H9 (cell line): ENCODE data around the gene MGST2. TPM values are rescaled to one million over a fixed set of nuclear protein-coding genes. Genes with fewer than 3 reads are reported as not detected.

Source experiments
- DNase-seq: peaks from one replicate; pipeline ENCODE4 v3.0.0-alpha.2; 2017
- H2AFZ ChIP-seq: one replicate; pipeline ENCODE4 v1.6.1; 2013; ENCODE audit warnings: mild to moderate bottlenecking, low read length, control low read depth, moderate library complexity
- H2AK5ac ChIP-seq: 2 replicates; pipeline ENCODE4 v1.6.1; 2013; ENCODE audit warnings: low read length, control low read depth, mixed read lengths; ENCODE audit not compliant: insufficient read length
- H2BK120ac ChIP-seq: one replicate; pipeline ENCODE4 v1.6.1; 2013; ENCODE audit warnings: low read depth, mild to moderate bottlenecking, low read length, control low read depth, inconsistent platforms; ENCODE audit not compliant: poor library complexity, severe bottlenecking
- H2BK12ac ChIP-seq: 2 replicates; pipeline ENCODE4 v1.6.1; 2013; ENCODE audit warnings: low read length, control low read depth, mixed read lengths, low read depth; ENCODE audit not compliant: insufficient read length
- H2BK15ac ChIP-seq: 2 replicates; pipeline ENCODE4 v1.6.1; 2013; ENCODE audit warnings: low read depth, low read length, control low read depth
- H2BK20ac ChIP-seq: one replicate; pipeline ENCODE4 v1.6.1; 2013; ENCODE audit warnings: low read depth, mild to moderate bottlenecking, low read length, control low read depth, inconsistent platforms; ENCODE audit not compliant: poor library complexity, severe bottlenecking
- H2BK5ac ChIP-seq: 2 replicates; pipeline ENCODE4 v1.6.1; 2013; ENCODE audit warnings: low read length, control low read depth, mixed read lengths; ENCODE audit not compliant: insufficient read length
- H3K14ac ChIP-seq: 2 replicates; pipeline ENCODE4 v1.6.1; 2013; ENCODE audit warnings: low read length, control low read depth; ENCODE audit not compliant: insufficient read depth
- H3K18ac ChIP-seq: 2 replicates; pipeline ENCODE4 v1.6.1; 2013; ENCODE audit warnings: low read depth, mild to moderate bottlenecking, mixed read lengths, low read length, control low read depth; ENCODE audit not compliant: insufficient read length
- H3K23ac ChIP-seq: 2 replicates; pipeline ENCODE4 v1.6.1; 2013; ENCODE audit warnings: low read length, control low read depth, mixed read lengths, low read depth; ENCODE audit not compliant: insufficient read length
- H3K23me2 ChIP-seq: 2 replicates; pipeline ENCODE4 v1.6.1; 2013; ENCODE audit warnings: low read depth, mild to moderate bottlenecking, mixed read lengths, low read length, control low read depth; ENCODE audit not compliant: insufficient read length, poor library complexity, severe bottlenecking
- H3K27ac ChIP-seq: 2 replicates; pipeline ENCODE4 v1.5.1; 2013; ENCODE audit warnings: low read length, control low read depth, mixed read lengths, low read depth; ENCODE audit not compliant: insufficient read length
- H3K27me3 ChIP-seq: 2 replicates; pipeline ENCODE4 v1.6.1; 2013; ENCODE audit warnings: low read length, control low read depth, inconsistent platforms; ENCODE audit not compliant: insufficient read depth
- H3K4ac ChIP-seq: 2 replicates; pipeline ENCODE4 v1.6.1; 2013; ENCODE audit warnings: low read depth, mild to moderate bottlenecking, control low read depth, inconsistent platforms, low read length, moderate library complexity
- H3K4me1 ChIP-seq: 2 replicates; pipeline ENCODE4 v1.6.1; 2013; ENCODE audit warnings: low read length, control low read depth, inconsistent platforms; ENCODE audit not compliant: insufficient read depth
- H3K4me2 ChIP-seq: 2 replicates; pipeline ENCODE4 v1.6.1; 2013; ENCODE audit warnings: low read length, control low read depth, mixed read lengths; ENCODE audit not compliant: insufficient read length, insufficient read depth
- H3K56ac ChIP-seq: 2 replicates; pipeline ENCODE4 v1.6.1; 2013; ENCODE audit warnings: low read depth, mild to moderate bottlenecking, mixed read lengths, low read length, control low read depth; ENCODE audit not compliant: insufficient read length
- H3K79me1 ChIP-seq: 2 replicates; pipeline ENCODE4 v1.6.1; 2013; ENCODE audit warnings: low read depth, mild to moderate bottlenecking, moderate library complexity, low read length, control low read depth, inconsistent platforms; ENCODE audit not compliant: insufficient read depth, poor library complexity, severe bottlenecking
- H3K79me2 ChIP-seq: 2 replicates; pipeline ENCODE4 v1.6.1; 2013; ENCODE audit warnings: low read length, control low read depth, inconsistent platforms; ENCODE audit not compliant: insufficient read depth
- H3K9ac ChIP-seq: 2 replicates; pipeline ENCODE4 v1.6.1; 2013; ENCODE audit warnings: low read length, control low read depth, mixed read lengths; ENCODE audit not compliant: insufficient read length; ENCODE audit errors: extremely low read depth
- H3K9me3 ChIP-seq: one replicate; pipeline ENCODE4 v1.6.1; 2013; ENCODE audit warnings: low read depth, low read length, inconsistent platforms; ENCODE audit not compliant: control insufficient read depth
- H3T11ph ChIP-seq: one replicate; pipeline ENCODE4 v1.6.1; 2013; ENCODE audit warnings: mild to moderate bottlenecking, low read length, control low read depth, inconsistent platforms
- H4K20me1 ChIP-seq: one replicate; pipeline ENCODE4 v1.6.1; 2013; ENCODE audit not compliant: control insufficient read depth, insufficient read length, insufficient read depth
- H4K5ac ChIP-seq: 2 replicates; pipeline ENCODE4 v1.6.1; 2013; ENCODE audit warnings: low read depth, mild to moderate bottlenecking, mixed read lengths, low read length, control low read depth; ENCODE audit not compliant: insufficient read length
- H4K8ac ChIP-seq: replicated peaks from 2 replicates; pipeline ENCODE4 v1.6.1; 2013; ENCODE audit warnings: low read length, control low read depth, mixed read lengths, low read depth; ENCODE audit not compliant: insufficient read length
- H4K91ac ChIP-seq: 2 replicates; pipeline ENCODE4 v1.6.1; 2013; ENCODE audit warnings: low read depth, mild to moderate bottlenecking, moderate library complexity, mixed read lengths, low read length, control low read depth; ENCODE audit not compliant: insufficient read length
- H3K27ac Mint-ChIP-seq, 3 experiments: 2 replicates in 2 of 3; 3 replicates in 1 of 3; pipeline ENCODE4 v1.8.0; 2020 to 2021; ENCODE audit warnings: mixed read lengths in 3 of 3, mild to moderate bottlenecking in 1 of 3, moderate library complexity in 1 of 3
- H3K27me3 Mint-ChIP-seq: 2 replicates; pipeline ENCODE4 v1.8.0; 2021; ENCODE audit warnings: low read depth, mild to moderate bottlenecking, moderate library complexity, mixed read lengths
- H3K36me3 Mint-ChIP-seq, 3 experiments: 2 replicates in 2 of 3; 3 replicates in 1 of 3; pipeline ENCODE4 v1.8.0; 2020 to 2021; ENCODE audit warnings: low read depth in 3 of 3, mixed read lengths in 3 of 3; ENCODE audit not compliant: insufficient read depth in 1 of 3
- H3K4me1 Mint-ChIP-seq, 2 experiments: 2 replicates each; pipeline ENCODE4 v1.8.0; 2020; ENCODE audit warnings: mixed read lengths in 2 of 2
- H3K4me3 Mint-ChIP-seq, 2 experiments: 2 replicates in 1 of 2; 3 replicates in 1 of 2; pipeline ENCODE4 v1.8.0; 2020 to 2021; ENCODE audit warnings: mild to moderate bottlenecking in 2 of 2, mixed read lengths in 2 of 2, moderate library complexity in 1 of 2
- H3K9me3 Mint-ChIP-seq, 2 experiments: 2 replicates in 1 of 2; 3 replicates in 1 of 2; pipeline ENCODE4 v1.8.0; 2020; ENCODE audit warnings: mild to moderate bottlenecking in 2 of 2, mixed read lengths in 2 of 2, moderate library complexity in 1 of 2
- WGBS: extraction: QIAGEN DNeasy Blood & Tissue Kit; methylation state at CpG from one replicate; pipeline ENCODE4 v1.1.7; 2013; ENCODE audit warnings: missing lambda C conversion rate, low lambda C conversion rate, mixed read lengths; ENCODE audit not compliant: insufficient read length; ENCODE audit errors: extremely low coverage; 5-methylcytosine and 5-hydroxymethylcytosine counted together
- total RNA-seq: library from RNA; stranded (reverse); gene quantifications from 2 replicates; pipeline ENCODE4 v1.2.1, GENCODE V29; 2021
- TF ChIP-seq, protein P1 (sequence below): fragments of 200-600 bp; sonication (generic); conservative IDR thresholded peaks from 3 replicates; pipeline ENCODE4 v1.8.0; 2021; ENCODE audit warnings: antibody characterized with exemption, mild to moderate bottlenecking

Gene MGST2
- total RNA-seq, 1 experiment from 2014 or later: 6.4 TPM

DNA sequence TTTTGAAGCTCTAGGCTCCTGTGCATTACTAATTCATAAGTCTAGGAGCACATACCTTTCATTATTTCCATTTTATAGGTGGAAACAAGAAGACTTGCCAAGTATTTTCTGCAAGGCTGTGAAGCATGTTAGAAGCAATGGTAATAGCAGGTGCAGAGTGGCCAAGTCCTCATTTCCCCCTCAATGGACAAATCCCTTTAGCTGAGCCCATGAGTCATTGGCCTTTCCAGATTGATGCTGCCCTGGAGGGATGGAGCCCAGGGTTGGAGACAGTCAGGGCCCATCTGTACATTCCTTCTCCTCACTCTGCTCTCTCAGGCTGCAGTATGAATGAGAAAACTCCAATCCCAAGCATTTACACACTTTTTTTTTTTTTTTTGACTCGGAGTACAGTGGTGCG is 6.6 kb downstream of the MGST2 start:
- H3K4me3 Mint-ChIP-seq: no peak overlapping the region
- H2BK5ac ChIP-seq: no peak overlapping the region

More for the DNA sequence above, 6.6 kb downstream of the MGST2 start:
- H2BK12ac ChIP-seq: no peak overlapping the region
- DNase-seq: no peak
- Mint-ChIP-seq H3K4me1 (peaks cover 30 to 41% of the 10 kb centered on the region in 2 experiments), H3K27me3 (peaks cover 3% of the 10 kb centered on the region), H3K27ac (no peak overlapping the region), H3K36me3 (peaks cover 0 to 6% (median 4%) of the 10 kb centered on the region in 3 experiments; a peak in 4 of 7 replicates), H3K9me3 (peaks cover 5% of the 10 kb centered on the region in 2 experiments; a peak in 3 of 5 replicates)
- H3T11ph ChIP-seq: no peak overlapping the region
- no peak overlapping the region for H2BK120ac ChIP-seq
- no peak overlapping the region for H3K14ac ChIP-seq
- no peak overlapping the region for H3K56ac ChIP-seq
- H3K9ac ChIP-seq: no peak overlapping the region
- no peak overlapping the region for H4K8ac ChIP-seq
- H3K4me1 ChIP-seq: no peaks in the 10 kb centered on the region; the same call in 1 of the 2 replicates
- TF ChIP-seq, protein P1, sequence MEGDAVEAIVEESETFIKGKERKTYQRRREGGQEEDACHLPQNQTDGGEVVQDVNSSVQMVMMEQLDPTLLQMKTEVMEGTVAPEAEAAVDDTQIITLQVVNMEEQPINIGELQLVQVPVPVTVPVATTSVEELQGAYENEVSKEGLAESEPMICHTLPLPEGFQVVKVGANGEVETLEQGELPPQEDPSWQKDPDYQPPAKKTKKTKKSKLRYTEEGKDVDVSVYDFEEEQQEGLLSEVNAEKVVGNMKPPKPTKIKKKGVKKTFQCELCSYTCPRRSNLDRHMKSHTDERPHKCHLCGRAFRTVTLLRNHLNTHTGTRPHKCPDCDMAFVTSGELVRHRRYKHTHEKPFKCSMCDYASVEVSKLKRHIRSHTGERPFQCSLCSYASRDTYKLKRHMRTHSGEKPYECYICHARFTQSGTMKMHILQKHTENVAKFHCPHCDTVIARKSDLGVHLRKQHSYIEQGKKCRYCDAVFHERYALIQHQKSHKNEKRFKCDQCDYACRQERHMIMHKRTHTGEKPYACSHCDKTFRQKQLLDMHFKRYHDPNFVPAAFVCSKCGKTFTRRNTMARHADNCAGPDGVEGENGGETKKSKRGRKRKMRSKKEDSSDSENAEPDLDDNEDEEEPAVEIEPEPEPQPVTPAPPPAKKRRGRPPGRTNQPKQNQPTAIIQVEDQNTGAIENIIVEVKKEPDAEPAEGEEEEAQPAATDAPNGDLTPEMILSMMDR: no peak
- no peak overlapping the region for H4K5ac ChIP-seq
- H3K79me2 ChIP-seq: no peaks in the 10 kb centered on the region
- H3K23me2 ChIP-seq: no peaks in the 10 kb centered on the region
- H3K27ac ChIP-seq: no peak overlapping the region
- no peaks in the 10 kb centered on the region for H4K20me1 ChIP-seq
- H3K4me2 ChIP-seq: no peak overlapping the region
- H3K9me3 ChIP-seq: no peaks in the 10 kb centered on the region
- H2AK5ac ChIP-seq: no peak overlapping the region
- no peak overlapping the region for H2BK15ac ChIP-seq
- no peak overlapping the region for H2AFZ ChIP-seq
- H4K91ac ChIP-seq: no peak overlapping the region
- H3K23ac ChIP-seq: no peak overlapping the region
- no peaks in the 10 kb centered on the region for H3K27me3 ChIP-seq
- WGBS: no CpG with 5 or more reads among the region's 2 CpGs
- no peak overlapping the region for H2BK20ac ChIP-seq
- H3K18ac ChIP-seq: no peak overlapping the region
- H3K79me1 ChIP-seq: no peaks in the 10 kb centered on the region
- no peak overlapping the region for H3K4ac ChIP-seq
